Measurements from ENCODE around the gene HGFAC.

HGFAC gene

GRCh38 chr4:3463556-3464348, 22.0 kb downstream of the HGFAC start:
- TF ChIP-seq SPI1 (IDR thresholded peaks at IDR 0.05; ENCODE audit: borderline replicate concordance, low read depth), result no peak
- no peak overlapping the region for H3K4me3 ChIP-seq (replicated peaks; ENCODE audit: insufficient read depth, low read length)
- H3K27ac ChIP-seq (replicated peaks), result no peak overlapping the region
- H3K27me3 ChIP-seq (ENCODE audit: insufficient read depth, poor library complexity, severe bottlenecking), result peaks cover 31% of the 10 kb centered on the region
- DNase-seq (ENCODE audit: low read depth in 1 of 2, low spot score in 1 of 2), result no peak

- H3K27me3 ChIP-seq (ENCODE audit: insufficient read depth, poor library complexity, severe bottlenecking), result peaks cover 31% of the 10 kb centered on the region
Measured at GRCh38 chr4:3464349-3464905, 22.7 kb downstream of the HGFAC start.

GRCh38 chr4:3464911-3465697, 23.3 kb downstream of the HGFAC start:
- peaks cover 31% of the 10 kb centered on the region for H3K27me3 ChIP-seq (ENCODE audit: insufficient read depth, poor library complexity, severe bottlenecking)
- TF ChIP-seq REST (IDR thresholded peaks at IDR 0.05; ENCODE audit: insufficient replicate concordance, low read depth) (no peak), GABPA (IDR thresholded peaks at IDR 0.05; ENCODE audit: low read depth) (no peak), SPI1 (IDR thresholded peaks at IDR 0.05; ENCODE audit: borderline replicate concordance, low read depth) (no peak), POLR2AphosphoS5 (IDR thresholded peaks at IDR 0.05; ENCODE audit: low read depth) (no peak), CTCF (IDR thresholded peaks at IDR 0.05; ENCODE audit: insufficient read depth, low read length) (no peak)
- H3K4me3 ChIP-seq (replicated peaks; ENCODE audit: insufficient read depth, low read length), result no peak overlapping the region
- H3K27ac ChIP-seq (replicated peaks), result no peak overlapping the region
- no peak for DNase-seq (ENCODE audit: low read depth in 1 of 2, low spot score in 1 of 2)

More at GRCh38 chr4:3464349-3464905, 22.7 kb downstream of the HGFAC start:
- TF ChIP-seq REST (IDR thresholded peaks at IDR 0.05; ENCODE audit: insufficient replicate concordance, low read depth), result no peak
- TF ChIP-seq GABPA (IDR thresholded peaks at IDR 0.05; ENCODE audit: low read depth), result no peak
- TF ChIP-seq POLR2AphosphoS5 (IDR thresholded peaks at IDR 0.05; ENCODE audit: low read depth), result no peak
- no peak for TF ChIP-seq CTCF (IDR thresholded peaks at IDR 0.05; ENCODE audit: insufficient read depth, low read length)
- no peak for TF ChIP-seq SPI1 (IDR thresholded peaks at IDR 0.05; ENCODE audit: borderline replicate concordance, low read depth)
- no peak for DNase-seq (ENCODE audit: low read depth in 1 of 2, low spot score in 1 of 2)
- Histone ChIP-seq H3K27ac (replicated peaks) (no peak overlapping the region), H3K4me3 (replicated peaks; ENCODE audit: insufficient read depth, low read length) (no peak overlapping the region)
